Lower leg skin (tissue), 4 donors: ENCODE results near the gene POC1B. TPM values are rescaled to one million over a fixed set of nuclear protein-coding genes. Genes with fewer than 3 reads are reported as not detected.

Experiments used
- DNase-seq, 2 donors: peaks; one replicate each; pipeline ENCODE4 v3.0.0-alpha.2; 2019; ENCODE audit warnings: low spot score in 2 of 2
- H3K4me3 ChIP-seq: fragments of 200-600 bp; sonication (generic); 2 replicates; pipeline ENCODE4 v1.5.1; 2017; ENCODE audit warnings: mild to moderate bottlenecking, low read depth; ENCODE audit not compliant: poor library complexity, severe bottlenecking
- CTCF ChIP-seq, 3 donors: fragments of 450-650 bp; IDR thresholded peaks; one replicate each; pipeline ENCODE4 v1.5.1; 2016; ENCODE audit warnings: antibody characterized with exemption in 3 of 3, mild to moderate bottlenecking in 3 of 3, moderate library complexity in 2 of 3
- POLR2A ChIP-seq, 2 donors: fragments of 450-650 bp; IDR thresholded peaks; one replicate each; pipeline ENCODE4 v1.6.1; 2016 to 2017; ENCODE audit warnings: antibody characterized with exemption in 2 of 2, mild to moderate bottlenecking in 1 of 2, moderate library complexity in 1 of 2
- WGBS, 2 donors: methylation state at CpG; one replicate each; pipeline ENCODE4 v1.1.5; 2018; 5-methylcytosine and 5-hydroxymethylcytosine counted together
- intact Hi-C: fragments of 100-400 bp; cut with DNase I; formaldehyde crosslinking; loops from one replicate; pipeline ENCODE4 v1.15.0; 2023; ENCODE audit warnings: low total_unique reads
- total RNA-seq, 4 donors: library from RNA; depleted of rRNA; stranded (reverse); fragments of >200 nt; gene quantifications; one replicate each; pipeline ENCODE4 v1.1.0, GENCODE V29; 2016

The POC1B gene
- total RNA-seq, 4 donors from 2014 or later = 10.5 to 15.9 (median 14.7) TPM

GRCh38 chr12:89514751-89515150, 11.1 kb downstream of the POC1B start:
- TF ChIP-seq CTCF (IDR thresholded peaks at IDR 0.05) = no peak
- TF ChIP-seq POLR2A (IDR thresholded peaks at IDR 0.05) = no peak
- H3K4me3 ChIP-seq = no peak overlapping the region
- WGBS, 2 donors = 93 to 94% methylated on average over 1 of the region's 1 CpG
- DNase-seq = no peak
- intact Hi-C loops = no loop called here

GRCh38 chr12:89513544-89513943, 12.3 kb downstream of the POC1B start:
- no peak for DNase-seq
- H3K4me3 ChIP-seq = no peak overlapping the region
- intact Hi-C loops = no loop called here
- 92 to 99% methylated on average over 4 of the region's 4 CpGs for WGBS, 2 donors
- no peak for TF ChIP-seq CTCF (IDR thresholded peaks at IDR 0.05)
- no peak for TF ChIP-seq POLR2A (IDR thresholded peaks at IDR 0.05)

GRCh38 chr12:89507015-89507824, 18.6 kb downstream of the POC1B start:
- no peak for TF ChIP-seq CTCF (IDR thresholded peaks at IDR 0.05)
- no peak for TF ChIP-seq POLR2A (IDR thresholded peaks at IDR 0.05)
- no peak for DNase-seq
- intact Hi-C loops = no loop called here
- no peak overlapping the region for H3K4me3 ChIP-seq
- WGBS, 2 donors = 70% methylated on average over 9 of the region's 9 CpGs

- TF ChIP-seq POLR2A (IDR thresholded peaks at IDR 0.05) (no peak), CTCF (IDR thresholded peaks at IDR 0.05) (no peak)
- H3K4me3 ChIP-seq = no peak overlapping the region
- DNase-seq = no peak
- 53 to 96% methylated on average over 1 of the region's 1 CpG for WGBS, 2 donors
- intact Hi-C loops = no loop called here
These were observed 19.8 kb downstream of the POC1B start for GRCh38 chr12:89506050-89506449.

GRCh38 chr12:89504560-89505346, 21.1 kb downstream of the POC1B start:
- no peak overlapping the region for H3K4me3 ChIP-seq
- TF ChIP-seq CTCF (IDR thresholded peaks at IDR 0.05) = no peak
- TF ChIP-seq POLR2A (IDR thresholded peaks at IDR 0.05) = no peak
- DNase-seq = no peak
- intact Hi-C loops = no loop called here
- WGBS, 2 donors = 93 to 94% methylated on average over 6 of the region's 6 CpGs
